HepG2 (cell line): ENCODE measurements around the gene FRK. TPM values are rescaled to one million over a fixed set of nuclear protein-coding genes. Genes with fewer than 3 reads are reported as not detected.

Experiments
- ATAC-seq: fragments of 200-7000 bp; cut with Tn5 transposase; 3 replicates; pipeline ENCODE4 v1.9.1; 2020; ENCODE audit warnings: mild to moderate bottlenecking, moderate library complexity
- BruUV-seq: library from RNA; stranded (reverse); fragments of 400-500 nt; replicated peaks from 2 replicates; lab custom pipeline; 2021; lab: Mats Ljungman, UMichigan
- CTCF ChIA-PET: fragments of 300-600 bp; formaldehyde crosslinking; extraction: SDS; loops from one replicate; lab custom pipeline; 2021; ENCODE audit warnings: low total read pairs, inconsistent platforms, low intra/inter-chr PET ratio; lab: Yijun Ruan, JAX
- POLR2A ChIA-PET: fragments of 350-600 bp; sonication (Branson Sonifier 250); formaldehyde crosslinking; loops from one replicate; lab custom pipeline; 2020; ENCODE audit warnings: antibody characterized with exemption, inconsistent platforms; lab: Yijun Ruan, JAX
- DNase-seq: peaks from one replicate; pipeline ENCODE4 v3.0.0-alpha.2; 2015; ENCODE audit warnings: low spot score
- FAIRE-seq: peaks from 3 replicates; lab custom pipeline; 2011; peaks lifted over from hg19 to GRCh38; lab: Jason Lieb, UNC
- H2AFZ ChIP-seq: one replicate; pipeline ENCODE4 v1.6.1; 2011; ENCODE audit warnings: low read length, inconsistent platforms
- H3K27ac ChIP-seq: fragments of 300-600 bp; 3 replicates; pipeline ENCODE4 v1.8.0; 2011; ENCODE audit warnings: mixed run types, mild to moderate bottlenecking, mixed read lengths, low read length, inconsistent platforms; ENCODE audit not compliant: insufficient read depth; ENCODE audit errors: extremely low read length
- H3K27me3 ChIP-seq, 2 experiments: fragments of 200-600 bp in 1 of 2; 2 replicates in 1 of 2; 3 replicates in 1 of 2; pipeline versions ENCODE4 v1.6.0 to v1.8.0; 2011; ENCODE audit warnings: low read length in 2 of 2, mild to moderate bottlenecking in 2 of 2, moderate library complexity in 2 of 2, inconsistent platforms in 1 of 2; ENCODE audit not compliant: insufficient read depth in 2 of 2, control insufficient read depth in 1 of 2
- H3K36me3 ChIP-seq, 2 experiments: fragments of 200-600 bp in 1 of 2; replicated peaks in 1 of 2; 2 replicates in 1 of 2; 3 replicates in 1 of 2; pipeline versions ENCODE4 v1.5.1 to v1.8.0; 2011; ENCODE audit warnings: low read length in 2 of 2, inconsistent platforms in 1 of 2; ENCODE audit not compliant: insufficient read depth in 2 of 2, control insufficient read depth in 1 of 2
- H3K4me1 ChIP-seq: 2 replicates; pipeline ENCODE4 v1.5.1; 2012; ENCODE audit warnings: low read length, inconsistent platforms; ENCODE audit not compliant: insufficient read depth
- H3K4me2 ChIP-seq: 2 replicates; pipeline ENCODE4 v1.6.0; 2011; ENCODE audit warnings: low read depth, low read length, inconsistent platforms
- H3K4me3 ChIP-seq, 3 experiments: fragments of 200-600 bp in 1 of 3; sonication (generic), shearing (Covaris generic) in 1 of 3; replicated peaks in 1 of 3; 2 replicates each; pipeline ENCODE4 v1.5.1; 2011 to 2016; ENCODE audit warnings: low read length in 3 of 3, inconsistent platforms in 2 of 3, low read depth in 2 of 3, mild to moderate bottlenecking in 2 of 3, control low read depth in 1 of 3, mixed read lengths in 1 of 3; ENCODE audit not compliant: insufficient read depth in 1 of 3
- H3K79me2 ChIP-seq: one replicate; pipeline ENCODE4 v1.6.1; 2011; ENCODE audit warnings: low read length, inconsistent platforms; ENCODE audit not compliant: insufficient read depth
- H3K9ac ChIP-seq: 2 replicates; pipeline ENCODE4 v1.6.0; 2011; ENCODE audit warnings: mild to moderate bottlenecking, low read depth, low read length, inconsistent platforms; ENCODE audit not compliant: insufficient read depth
- H3K9me3 ChIP-seq: 2 replicates; pipeline ENCODE4 v1.5.1; 2012; ENCODE audit warnings: mild to moderate bottlenecking, low read length
- H4K20me1 ChIP-seq: 2 replicates; pipeline ENCODE4 v1.6.0; 2011; ENCODE audit warnings: inconsistent platforms, mild to moderate bottlenecking, low read length, moderate library complexity; ENCODE audit not compliant: insufficient read depth
- ADNP ChIP-seq: sonication (generic); formaldehyde crosslinking; IDR thresholded peaks from 2 replicates; pipeline ENCODE4 v1.4.0; 2020; ENCODE audit warnings: missing genetic modification reagents
- AGO1 ChIP-seq: fragments of 200-400 bp; formaldehyde crosslinking; IDR thresholded peaks from 2 replicates; pipeline ENCODE4 v1.6.1; 2017; ENCODE audit warnings: mild to moderate bottlenecking, low read depth, low read length, moderate library complexity; ENCODE audit not compliant: poor library complexity, severe bottlenecking
- BCL6 ChIP-seq: IDR thresholded peaks from 2 replicates; pipeline ENCODE4 v1.6.1; 2016; ENCODE audit warnings: missing genetic modification reagents, missing compliant biosample characterization
- ELF3 ChIP-seq: IDR thresholded peaks from 2 replicates; pipeline ENCODE4 v1.6.1; 2016; ENCODE audit warnings: missing genetic modification reagents, missing compliant biosample characterization
- NCOR1 ChIP-seq: fragments of 200-600 bp; sonication (generic); IDR thresholded peaks from 2 replicates; pipeline ENCODE4 v1.7.0; 2017; ENCODE audit warnings: antibody characterized with exemption, low read length, borderline replicate concordance
- SNRNP70 ChIP-seq: fragments of 200-400 bp; formaldehyde crosslinking; IDR thresholded peaks from 2 replicates; pipeline ENCODE4 v1.6.1; 2017; ENCODE audit warnings: mild to moderate bottlenecking, low read depth, low read length, moderate library complexity
- ZBTB43 ChIP-seq: sonication (generic); formaldehyde crosslinking; conservative IDR thresholded peaks from 2 replicates; pipeline ENCODE4 v1.4.0; 2020; ENCODE audit warnings: missing genetic modification reagents
- ZNF18 ChIP-seq: sonication (generic); formaldehyde crosslinking; IDR thresholded peaks from 2 replicates; pipeline ENCODE4 v1.8.0; 2022; ENCODE audit warnings: mild to moderate bottlenecking, missing genetic modification reagents; ENCODE audit not compliant: insufficient replicate concordance
- ZNF432 ChIP-seq: sonication (generic); formaldehyde crosslinking; IDR thresholded peaks from 2 replicates; pipeline ENCODE4 v1.5.0; 2020; ENCODE audit warnings: missing genetic modification reagents, mild to moderate bottlenecking, borderline replicate concordance
- ZNF800 ChIP-seq: sonication (generic); formaldehyde crosslinking; IDR thresholded peaks from 2 replicates; pipeline ENCODE4 v1.4.0; 2020; ENCODE audit warnings: missing genetic modification reagents
- WGBS: methylation state at CpG from one replicate; pipeline ENCODE4 v1.1.6; 2017; ENCODE audit warnings: low lambda C conversion rate; 5-methylcytosine and 5-hydroxymethylcytosine counted together
- in situ Hi-C: cut with HindIII; loops from 2 replicates; pipeline ENCODE4 v1.10.0; 2017; ENCODE audit warnings: low pct_unique_long_range_greater_than_20kb; ENCODE audit not compliant: extremely low pct_ligation_motif_present
- intact Hi-C: fragments of 100-400 bp; cut with micrococcal nuclease; formaldehyde crosslinking; loops from one replicate; pipeline ENCODE4 v1.10.0; 2022; ENCODE audit not compliant: unreplicated experiment
- polyA plus RNA-seq, 8 experiments: library from polyadenylated mRNA; depleted of rRNA in 3 of 8; stranded (reverse) in 7 of 8; unstranded in 1 of 8; fragments of >200 nt; fragmentation: Illumina TruSeq in 4 of 8; extraction: Trizol in 4 of 8; gene quantifications; 2 replicates each; pipeline versions ENCODE4 v1.2.1 to v1.2.3, GENCODE V29; 2011 to 2016; ENCODE audit warnings: low read depth in 4 of 8, missing spikeins in 1 of 8, mixed read lengths in 1 of 8; ENCODE audit not compliant: insufficient read depth in 1 of 8
- total RNA-seq, 5 experiments: library from RNA; depleted of rRNA; stranded (reverse); fragments of >200 nt; fragmentation: Illumina TruSeq; extraction: Trizol; gene quantifications; 2 replicates each; pipeline ENCODE4 v1.2.3, GENCODE V29; 2016; ENCODE audit warnings: low read depth in 1 of 5
- TF ChIP-seq, protein P1 (sequence below), 2 experiments: IDR thresholded peaks; 2 replicates each; pipeline ENCODE4 v1.6.1; 2011 to 2012; ENCODE audit warnings: low read length in 2 of 2, borderline replicate concordance in 1 of 2, low read depth in 1 of 2, mild to moderate bottlenecking in 1 of 2, moderate library complexity in 1 of 2

The FRK gene
- total and polyA plus RNA-seq, 2 of the 13 experiments (the other 11 are each of a cell fraction or from before 2014, with no cell fraction given): 1.3 to 2.9 TPM

- Histone ChIP-seq H2AFZ (no peak overlapping the region), H3K36me3 (no peaks in the 10 kb centered on the region), H3K27me3 (no peaks in the 10 kb centered on the region; a peak in 1 of 5 replicates), H3K79me2 (no peaks in the 10 kb centered on the region), H3K4me2 (no peak overlapping the region), H3K9me3 (no peaks in the 10 kb centered on the region), H3K4me3 (no peak overlapping the region), H3K27ac (no peak overlapping the region), H3K4me1 (peaks cover under 1% of the 10 kb centered on the region), H3K9ac (no peak overlapping the region), H4K20me1 (no peaks in the 10 kb centered on the region)
- intact Hi-C loops (loop anchor here (5.0 to 10.0 kb wide), 2 partner anchors 202 to 355 kb away; partner anchors contain the start of gene NT5DC1), in situ Hi-C loops (loop anchor here (25.0 kb wide), 2 partner anchors 1138 to 1913 kb away; no protein-coding TSS in a partner anchor)
- TF ChIP-seq ELF3 (CRISPR knock-in tag) (no peak), SNRNP70 (no peak), ZBTB43 (CRISPR knock-in tag) (no peak), ADNP (CRISPR knock-in tag) (no peak), BCL6 (no peak), ZNF432 (CRISPR knock-in tag) (no peak), AGO1 (no peak), NCOR1 (no peak), ZNF800 (CRISPR knock-in tag) (no peak), ZNF18 (CRISPR knock-in tag) (no peak)
- TF ChIP-seq, protein P1, sequence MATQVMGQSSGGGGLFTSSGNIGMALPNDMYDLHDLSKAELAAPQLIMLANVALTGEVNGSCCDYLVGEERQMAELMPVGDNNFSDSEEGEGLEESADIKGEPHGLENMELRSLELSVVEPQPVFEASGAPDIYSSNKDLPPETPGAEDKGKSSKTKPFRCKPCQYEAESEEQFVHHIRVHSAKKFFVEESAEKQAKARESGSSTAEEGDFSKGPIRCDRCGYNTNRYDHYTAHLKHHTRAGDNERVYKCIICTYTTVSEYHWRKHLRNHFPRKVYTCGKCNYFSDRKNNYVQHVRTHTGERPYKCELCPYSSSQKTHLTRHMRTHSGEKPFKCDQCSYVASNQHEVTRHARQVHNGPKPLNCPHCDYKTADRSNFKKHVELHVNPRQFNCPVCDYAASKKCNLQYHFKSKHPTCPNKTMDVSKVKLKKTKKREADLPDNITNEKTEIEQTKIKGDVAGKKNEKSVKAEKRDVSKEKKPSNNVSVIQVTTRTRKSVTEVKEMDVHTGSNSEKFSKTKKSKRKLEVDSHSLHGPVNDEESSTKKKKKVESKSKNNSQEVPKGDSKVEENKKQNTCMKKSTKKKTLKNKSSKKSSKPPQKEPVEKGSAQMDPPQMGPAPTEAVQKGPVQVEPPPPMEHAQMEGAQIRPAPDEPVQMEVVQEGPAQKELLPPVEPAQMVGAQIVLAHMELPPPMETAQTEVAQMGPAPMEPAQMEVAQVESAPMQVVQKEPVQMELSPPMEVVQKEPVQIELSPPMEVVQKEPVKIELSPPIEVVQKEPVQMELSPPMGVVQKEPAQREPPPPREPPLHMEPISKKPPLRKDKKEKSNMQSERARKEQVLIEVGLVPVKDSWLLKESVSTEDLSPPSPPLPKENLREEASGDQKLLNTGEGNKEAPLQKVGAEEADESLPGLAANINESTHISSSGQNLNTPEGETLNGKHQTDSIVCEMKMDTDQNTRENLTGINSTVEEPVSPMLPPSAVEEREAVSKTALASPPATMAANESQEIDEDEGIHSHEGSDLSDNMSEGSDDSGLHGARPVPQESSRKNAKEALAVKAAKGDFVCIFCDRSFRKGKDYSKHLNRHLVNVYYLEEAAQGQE (IDR thresholded peaks at IDR 0.05; ENCODE audit: borderline replicate concordance in 1 of 2, low read depth in 1 of 2, low read length in 2 of 2): no peak
- ChIA-PET POLR2A (no interaction called here), CTCF (no interaction called here)
- WGBS: 38% methylated on average over 4 of the region's 4 CpGs
- FAIRE-seq (no peak), DNase-seq (no peak), ATAC-seq (no peak)
- BruUV-seq: no TSS peak
Measured at GRCh38 chr6:115899730-115900282, 160.9 kb downstream of the FRK start.
